Gastrocnemius medialis (tissue), 4 donors: ENCODE data around the gene ANKRD29. TPM values are rescaled to one million over a fixed set of nuclear protein-coding genes. Genes with fewer than 3 reads are reported as not detected.

Source experiments
- ATAC-seq, 2 donors: fragments of 150-250 bp; one replicate each; pipeline ENCODE4 v1.9.1; 2016
- DNase-seq, 2 donors: peaks; one replicate each; pipeline ENCODE4 v3.0.0-alpha.2; 2019
- H3K27ac ChIP-seq, 4 donors: fragments of 200-600 bp; sonication (generic); 1 replicate in 1 of 4; 2 replicates in 3 of 4; pipeline ENCODE4 v1.5.1; 2016 to 2018; ENCODE audit warnings: mild to moderate bottlenecking in 2 of 4, moderate library complexity in 1 of 4
- H3K27me3 ChIP-seq, 3 donors: fragments of 200-600 bp; sonication (generic) in 2 of 3; 1 replicate in 1 of 3; 2 replicates in 2 of 3; pipeline versions ENCODE4 v1.5.1 to v1.6.0; 2016 to 2019; ENCODE audit warnings: mild to moderate bottlenecking in 1 of 3, moderate library complexity in 1 of 3
- H3K36me3 ChIP-seq, 2 donors: fragments of 200-600 bp; sonication (generic) in 1 of 2; one replicate each; pipeline ENCODE4 v1.5.1; 2017 to 2018
- H3K4me1 ChIP-seq, 2 donors: fragments of 200-600 bp; sonication (generic) in 1 of 2; one replicate each; pipeline ENCODE4 v1.5.1; 2016 to 2017; ENCODE audit warnings: mild to moderate bottlenecking in 2 of 2
- H3K4me3 ChIP-seq, 4 donors: fragments of 200-600 bp; sonication (generic) in 3 of 4; 1 replicate in 1 of 4; 2 replicates in 3 of 4; pipeline ENCODE4 v1.5.1; 2016 to 2019; ENCODE audit warnings: mild to moderate bottlenecking in 2 of 4
- H3K9me3 ChIP-seq, 3 donors: fragments of 200-600 bp; sonication (generic) in 2 of 3; 1 replicate in 1 of 3; 2 replicates in 2 of 3; pipeline ENCODE4 v1.5.1; 2016 to 2019
- CTCF ChIP-seq, 5 experiments: fragments of 450-650 bp in 3 of 5; fragments of 200-600 bp in 2 of 5; sonication (generic) in 2 of 5; IDR thresholded peaks in 4 of 5; conservative IDR thresholded peaks in 1 of 5; 1 replicate in 4 of 5; 2 replicates in 1 of 5; pipeline ENCODE4 v1.5.1; 2016 to 2019; ENCODE audit warnings: antibody characterized with exemption in 5 of 5, mild to moderate bottlenecking in 3 of 5, moderate library complexity in 3 of 5
- POLR2A ChIP-seq, 2 donors: fragments of 450-650 bp; IDR thresholded peaks; one replicate each; pipeline ENCODE4 v1.6.1; 2017; ENCODE audit warnings: antibody characterized with exemption in 2 of 2, mild to moderate bottlenecking in 2 of 2, moderate library complexity in 2 of 2
- in situ Hi-C, 4 donors: fragments of 200-750 bp; cut with MboI; loops; one replicate each; pipeline versions ENCODE4 v1.15.0 to v1.8.0; 2017; ENCODE audit warnings: low sequenced_read_pairs in 4 of 4
- intact Hi-C: fragments of 100-400 bp; cut with DNase I; formaldehyde crosslinking; loops from one replicate; pipeline ENCODE4 v1.15.1; 2023; ENCODE audit warnings: low total_unique reads
- total RNA-seq, 4 donors: library from RNA; depleted of rRNA; stranded (reverse); fragments of >200 nt; gene quantifications; one replicate each; pipeline versions ENCODE4 v1.1.0 to v1.2.3, GENCODE V29; 2016

Gene ANKRD29
- total RNA-seq, 4 donors from 2014 or later = 0.93 to 2.8 (median 1.6) TPM

GRCh38 chr18:23658285-23658684 is 4.4 kb downstream of the ANKRD29 start:
- Histone ChIP-seq H3K36me3 (no peaks in the 10 kb centered on the region), H3K9me3 (no peaks in the 10 kb centered on the region), H3K27me3 (peaks cover 32 to 34% (median 32%) of the 10 kb centered on the region in 3 donors), H3K4me3 (no peak overlapping the region), H3K4me1 (peaks cover 0 to 4% of the 10 kb centered on the region in 2 donors), H3K27ac (no peak overlapping the region)
- TF ChIP-seq POLR2A (IDR thresholded peaks at IDR 0.05) (no peak), CTCF (IDR thresholded peaks at IDR 0.05 in 4 of 5, conservative IDR thresholded peaks at IDR 0.05 in 1 of 5) (no peak)
- intact Hi-C loops = no loop called here
- in situ Hi-C loops = loop anchor here in 2 of 4 donors (25.0 kb wide), 2 partner anchors 104 to 254 kb away; no protein-coding TSS in a partner anchor
- no peak for DNase-seq
- no peak for ATAC-seq

GRCh38 chr18:23652232-23652631 is 10.5 kb downstream of the ANKRD29 start:
- Histone ChIP-seq H3K4me1 (peaks cover 5 to 10% of the 10 kb centered on the region in 2 donors), H3K9me3 (no peaks in the 10 kb centered on the region), H3K27ac (no peak overlapping the region), H3K27me3 (no peaks in the 10 kb centered on the region), H3K4me3 (no peak overlapping the region), H3K36me3 (no peaks in the 10 kb centered on the region)
- DNase-seq = no peak
- ATAC-seq = no peak
- TF ChIP-seq CTCF (IDR thresholded peaks at IDR 0.05 in 4 of 5, conservative IDR thresholded peaks at IDR 0.05 in 1 of 5) (no peak), POLR2A (IDR thresholded peaks at IDR 0.05) (no peak)
- intact Hi-C loops (no loop called here), in situ Hi-C loops (loop anchor here in 2 of 4 donors (25.0 kb wide), 2 partner anchors 110 to 260 kb away; no protein-coding TSS in a partner anchor)

- peak overlapping the region in 1 of 4 donors; percentile 48 for H3K27ac ChIP-seq
- intact Hi-C loops = loop anchor here (1.0 kb wide), 1 partner anchor 24 kb away; no protein-coding TSS in a partner anchor
- DNase-seq (no peak), ATAC-seq (peak in 1 of 2 donors; percentile 47)
- TF ChIP-seq CTCF (IDR thresholded peaks at IDR 0.05 in 4 of 5, conservative IDR thresholded peaks at IDR 0.05 in 1 of 5) = no peak
- no peak for TF ChIP-seq POLR2A (IDR thresholded peaks at IDR 0.05)
- H3K4me1 ChIP-seq = peaks cover 5 to 10% of the 10 kb centered on the region in 2 donors
- no peak overlapping the region for H3K4me3 ChIP-seq
- in situ Hi-C loops = loop anchor here in 2 of 4 donors (25.0 kb wide), 2 partner anchors 111 to 261 kb away; no protein-coding TSS in a partner anchor
- H3K9me3 ChIP-seq = no peaks in the 10 kb centered on the region
- H3K36me3 ChIP-seq = no peaks in the 10 kb centered on the region
- H3K27me3 ChIP-seq = no peaks in the 10 kb centered on the region
Measured at GRCh38 chr18:23650968-23651927, 11.5 kb downstream of the ANKRD29 start.

- Histone ChIP-seq H3K4me1 (peaks cover 5 to 10% of the 10 kb centered on the region in 2 donors), H3K36me3 (no peaks in the 10 kb centered on the region), H3K27ac (peak overlapping the region in 3 of 4 donors; percentile 22 to 48 (median 28)), H3K27me3 (no peaks in the 10 kb centered on the region), H3K9me3 (no peaks in the 10 kb centered on the region), H3K4me3 (no peak overlapping the region)
- intact Hi-C loops (no loop called here), in situ Hi-C loops (loop anchor here in 2 of 4 donors (25.0 kb wide), 3 partner anchors 163 to 463 kb away; no protein-coding TSS in a partner anchor)
- ATAC-seq (peak; percentile 21 to 67), DNase-seq (no peak)
- TF ChIP-seq POLR2A (IDR thresholded peaks at IDR 0.05) (no peak), CTCF (IDR thresholded peaks at IDR 0.05 in 4 of 5, conservative IDR thresholded peaks at IDR 0.05 in 1 of 5) (no peak)
Measured at GRCh38 chr18:23648940-23649607, 13.6 kb downstream of the ANKRD29 start.
